DOHH2 (cell line): Measurements from ENCODE around the gene EID3.

Source experiments
- CTCF ChIP-seq: fragments of 200-600 bp; sonication (generic); IDR thresholded peaks from one replicate; pipeline ENCODE4 v1.5.1; 2014; ENCODE audit warnings: antibody characterized with exemption, mild to moderate bottlenecking, low read depth, low read length; ENCODE audit not compliant: poor library complexity, severe bottlenecking
- EZH2phosphoT487 ChIP-seq: fragments of 200-600 bp; sonication (generic); IDR thresholded peaks from 2 replicates; pipeline ENCODE4 v1.6.1; 2017; ENCODE audit warnings: borderline replicate concordance, mild to moderate bottlenecking, antibody characterized with exemption, low read length, moderate library complexity, mixed read lengths

- no peak for TF ChIP-seq CTCF
- TF ChIP-seq EZH2phosphoT487: no peak
These were observed 23.4 kb upstream of the EID3 start for GRCh38 chr12:104280111-104280510.
